Esophagus squamous epithelium (tissue), 5 donors: ENCODE results near the gene SLC9A8. TPM values are rescaled to one million over a fixed set of nuclear protein-coding genes. Genes with fewer than 3 reads are reported as not detected.

ENCODE experiments used
- DNase-seq: peaks from one replicate; lab custom pipeline; 2025; lab: John Stamatoyannopoulos, UW
- H3K27ac ChIP-seq, 4 donors: fragments of 200-600 bp; sonication (generic); one replicate each; pipeline ENCODE4 v1.5.1; 2016 to 2019; ENCODE audit warnings: mild to moderate bottlenecking in 1 of 4
- H3K27me3 ChIP-seq, 4 donors: fragments of 200-600 bp; sonication (generic); 1 replicate in 3 of 4; 2 replicates in 1 of 4; pipeline versions ENCODE4 v1.5.1 to v1.6.0; 2017 to 2021; ENCODE audit warnings: antibody characterized with exemption in 1 of 4
- H3K36me3 ChIP-seq, 3 donors: fragments of 200-600 bp; sonication (generic); one replicate each; pipeline ENCODE4 v1.5.1; 2016 to 2019
- H3K4me1 ChIP-seq, 3 donors: fragments of 200-600 bp; sonication (generic); one replicate each; pipeline ENCODE4 v1.5.1; 2017 to 2019
- H3K4me3 ChIP-seq, 4 donors: fragments of 200-600 bp; sonication (generic); 1 replicate in 3 of 4; 2 replicates in 1 of 4; pipeline ENCODE4 v1.5.1; 2016 to 2019; ENCODE audit warnings: mild to moderate bottlenecking in 2 of 4, moderate library complexity in 1 of 4
- H3K9me3 ChIP-seq, 3 donors: fragments of 200-600 bp; sonication (generic); one replicate each; pipeline ENCODE4 v1.5.1; 2016 to 2019
- CTCF ChIP-seq, 6 experiments: fragments of 450-650 bp in 4 of 6; fragments of 200-600 bp in 2 of 6; sonication (generic) in 2 of 6; IDR thresholded peaks; one replicate each; pipeline ENCODE4 v1.5.1; 2016 to 2019; ENCODE audit warnings: antibody characterized with exemption in 6 of 6, mild to moderate bottlenecking in 4 of 6, moderate library complexity in 4 of 6
- POLR2A ChIP-seq, 4 donors: fragments of 450-650 bp; IDR thresholded peaks; one replicate each; pipeline ENCODE4 v1.6.1; 2017; ENCODE audit warnings: antibody characterized with exemption in 4 of 4, mild to moderate bottlenecking in 4 of 4, moderate library complexity in 3 of 4
- WGBS, 2 donors: methylation state at CpG; one replicate each; pipeline ENCODE4 v1.1.5; 2018; 5-methylcytosine and 5-hydroxymethylcytosine counted together
- intact Hi-C: fragments of 100-400 bp; cut with DNase I; formaldehyde crosslinking; loops from one replicate; pipeline ENCODE4 v1.15.0; 2022
- total RNA-seq, 4 donors: library from RNA; depleted of rRNA; stranded (reverse); fragments of >200 nt; gene quantifications; one replicate each; pipeline ENCODE4 v1.1.0, GENCODE V29; 2016
- donor health status: DM: yes; HTN: yes; CAD: no.

SLC9A8 gene
- total RNA-seq, result 10 to 100 TPM; 11.5 to 14.1 (median 11.9) TPM

GRCh38 chr20:49812507-49813304 is at the start of gene SLC9A8:
Gene SLC9A8, plus strand, starts transcription at chr20:49812828. Its CDS starts 95 bp downstream, at chr20:49812923.
- Histone ChIP-seq H3K4me3 (peak within 1 kb of the TSS; percentile 67 to 94 (median 75)), H3K36me3 (peaks cover 0 to 29% (median 0%) of the 10 kb centered on the region in 3 donors), H3K9me3 (no peaks in the 10 kb centered on the region), H3K27ac (peak within 1 kb of the TSS; percentile 88 to 99 (median 96)), H3K27me3 (no peaks in the 10 kb centered on the region), H3K4me1 (peaks cover 13 to 72% (median 25%) of the 10 kb centered on the region in 3 donors)
- DNase-seq, result peak; percentile 22
- peak in 2 of 4 donors; percentile 61 to 75 for TF ChIP-seq POLR2A (IDR thresholded peaks at IDR 0.05)
- peak in 5 of 6 experiments; percentile 11 to 50 (median 24) for TF ChIP-seq CTCF (IDR thresholded peaks at IDR 0.05)
- intact Hi-C loops, result no loop called here
- 0% methylated on average over 6 to 20 of the region's 61 CpGs for WGBS, 2 donors

GRCh38 chr20:49762940-49763766 is 49.5 kb upstream of the SLC9A8 start:
- no peak for DNase-seq
- Histone ChIP-seq H3K27ac (peak overlapping the region; percentile 64 to 91 (median 80)), H3K27me3 (no peaks in the 10 kb centered on the region), H3K4me3 (no peak overlapping the region), H3K36me3 (no peaks in the 10 kb centered on the region), H3K9me3 (no peaks in the 10 kb centered on the region), H3K4me1 (peaks cover 21 to 68% (median 41%) of the 10 kb centered on the region in 3 donors)
- TF ChIP-seq CTCF (IDR thresholded peaks at IDR 0.05) (no peak), POLR2A (IDR thresholded peaks at IDR 0.05) (no peak)
- WGBS, 2 donors, result 62 to 64% methylated on average over 11 to 12 of the region's 12 CpGs
- intact Hi-C loops, result no loop called here

- H3K27ac ChIP-seq, result peak overlapping the region; percentile 69 to 91 (median 80)
- DNase-seq, result no peak
- H3K9me3 ChIP-seq, result no peaks in the 10 kb centered on the region
- WGBS, 2 donors, result 82 to 88% methylated on average over 5 of the region's 5 CpGs
- peaks cover 37 to 78% (median 58%) of the 10 kb centered on the region in 3 donors for H3K4me1 ChIP-seq
- no peaks in the 10 kb centered on the region for H3K27me3 ChIP-seq
- no peak overlapping the region for H3K4me3 ChIP-seq
- no peak for TF ChIP-seq POLR2A (IDR thresholded peaks at IDR 0.05)
- TF ChIP-seq CTCF (IDR thresholded peaks at IDR 0.05), result no peak
- no peaks in the 10 kb centered on the region for H3K36me3 ChIP-seq
- intact Hi-C loops, result no loop called here
Observed at GRCh38 chr20:49765413-49765736, 47.3 kb upstream of the SLC9A8 start.

- H3K36me3 ChIP-seq, result no peaks in the 10 kb centered on the region
- TF ChIP-seq CTCF (IDR thresholded peaks at IDR 0.05) (no peak), POLR2A (IDR thresholded peaks at IDR 0.05) (no peak)
- H3K27ac ChIP-seq, result peak overlapping the region; percentile 69 to 91 (median 80)
- WGBS, 2 donors, result 85 to 90% methylated on average over 1 to 2 of the region's 2 CpGs
- H3K4me1 ChIP-seq, result peaks cover 42 to 84% (median 61%) of the 10 kb centered on the region in 3 donors
- H3K9me3 ChIP-seq, result no peaks in the 10 kb centered on the region
- no peak for DNase-seq
- no peak overlapping the region for H3K4me3 ChIP-seq
- intact Hi-C loops, result no loop called here
- H3K27me3 ChIP-seq, result no peaks in the 10 kb centered on the region
Observed at GRCh38 chr20:49765846-49766541, 46.6 kb upstream of the SLC9A8 start.
